Measurements from ENCODE around the gene ATF2. TPM values are rescaled to one million over a fixed set of nuclear protein-coding genes. Genes with fewer than 3 reads are reported as not detected.

ATF2 gene
- total RNA-seq, 4 donors from 2014 or later = 36.5 to 48.6 (median 43.5) TPM

DNA sequence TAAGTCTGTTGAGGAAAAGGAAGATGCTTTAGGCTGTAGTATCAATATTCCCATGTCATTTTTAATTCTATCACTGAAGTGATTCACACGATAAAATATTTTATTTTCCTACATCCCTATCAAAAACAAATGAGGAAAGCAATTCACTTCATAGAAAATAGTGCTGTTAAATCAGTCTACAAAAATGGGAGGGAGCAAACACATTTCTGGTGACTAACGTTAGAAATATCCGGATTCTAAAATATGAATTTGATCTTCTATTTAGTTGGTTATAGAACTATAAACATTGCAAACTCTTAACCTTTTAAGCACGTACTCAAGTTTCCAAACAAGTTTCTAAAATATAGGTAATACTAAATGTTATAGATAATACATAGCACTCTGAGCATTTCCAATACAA is 20.8 kb downstream of the ATF2 start:
- H3K4me3 ChIP-seq = no peak overlapping the region
- whole genome bisulfite sequencing = 51% methylated on average over 4 of the region's 4 CpGs
- DNase-seq (ENCODE audit: extremely low spot score) = no peak
- H3K36me3 ChIP-seq = no peaks in the 10 kb centered on the region
- no peak overlapping the region for H3K27ac ChIP-seq (replicated peaks in 1 of 4)
- H3K4me1 ChIP-seq = peaks cover 17 to 36% (median 29%) of the 10 kb centered on the region in 4 donors
- TF ChIP-seq POLR2A (IDR thresholded peaks at IDR 0.05; ENCODE audit: low read depth) (no peak), EP300 (IDR thresholded peaks at IDR 0.05) (no peak), POLR2AphosphoS5 (IDR thresholded peaks at IDR 0.05) (no peak), CTCF (IDR thresholded peaks at IDR 0.05) (no peak)
- intact Hi-C loops (cut with DNase I) = no loop called here
- H3K27me3 ChIP-seq = no peaks in the 10 kb centered on the region
- no peaks in the 10 kb centered on the region for H3K9me3 ChIP-seq

- intact Hi-C loops (cut with DNase I) = no loop called here
- H3K36me3 ChIP-seq = no peaks in the 10 kb centered on the region
- peaks cover 13 to 38% (median 23%) of the 10 kb centered on the region in 4 donors for H3K4me1 ChIP-seq
- H3K27me3 ChIP-seq = no peaks in the 10 kb centered on the region
- TF ChIP-seq CTCF (IDR thresholded peaks at IDR 0.05) = no peak
- TF ChIP-seq EP300 (IDR thresholded peaks at IDR 0.05) = no peak
- TF ChIP-seq POLR2A (IDR thresholded peaks at IDR 0.05; ENCODE audit: low read depth) = no peak
- no peak for TF ChIP-seq POLR2AphosphoS5 (IDR thresholded peaks at IDR 0.05)
- no peak for DNase-seq (ENCODE audit: extremely low spot score)
- 69% methylated on average over 2 of the region's 2 CpGs for WGBS
- H3K9me3 ChIP-seq = no peaks in the 10 kb centered on the region
- H3K27ac ChIP-seq (replicated peaks in 1 of 4) = no peak overlapping the region
- H3K4me3 ChIP-seq = no peak overlapping the region
Observed at GRCh38 chr2:175143678-175144077, 24.3 kb downstream of the ATF2 start.

GRCh38 chr2:175143191-175143590 is 24.8 kb downstream of the ATF2 start:
- Histone ChIP-seq H3K4me1 (peaks cover 8 to 37% (median 21%) of the 10 kb centered on the region in 4 donors), H3K27me3 (no peaks in the 10 kb centered on the region), H3K4me3 (no peak overlapping the region), H3K9me3 (no peaks in the 10 kb centered on the region), H3K27ac (replicated peaks in 1 of 4) (no peak overlapping the region), H3K36me3 (no peaks in the 10 kb centered on the region)
- intact Hi-C loops (cut with DNase I) = no loop called here
- no peak for DNase-seq (ENCODE audit: extremely low spot score)
- 95% methylated on average over 1 of the region's 1 CpG for WGBS
- no peak for TF ChIP-seq CTCF (IDR thresholded peaks at IDR 0.05)
- TF ChIP-seq POLR2A (IDR thresholded peaks at IDR 0.05; ENCODE audit: low read depth) = no peak
- no peak for TF ChIP-seq EP300 (IDR thresholded peaks at IDR 0.05)
- no peak for TF ChIP-seq POLR2AphosphoS5 (IDR thresholded peaks at IDR 0.05)

GRCh38 chr2:175140332-175140731 is 27.7 kb downstream of the ATF2 start:
- no peak overlapping the region for H3K27ac ChIP-seq (replicated peaks in 1 of 4)
- H3K9me3 ChIP-seq = no peaks in the 10 kb centered on the region
- peaks cover 0 to 7% (median 1%) of the 10 kb centered on the region in 4 donors for H3K36me3 ChIP-seq
- peaks cover 0 to 31% (median 10%) of the 10 kb centered on the region in 4 donors for H3K4me1 ChIP-seq
- H3K4me3 ChIP-seq = no peak overlapping the region
- no peaks in the 10 kb centered on the region for H3K27me3 ChIP-seq
- no peak for TF ChIP-seq CTCF (IDR thresholded peaks at IDR 0.05)
- TF ChIP-seq POLR2AphosphoS5 (IDR thresholded peaks at IDR 0.05) = no peak
- TF ChIP-seq EP300 (IDR thresholded peaks at IDR 0.05) = no peak
- TF ChIP-seq POLR2A (IDR thresholded peaks at IDR 0.05; ENCODE audit: low read depth) = no peak
- intact Hi-C loops (cut with DNase I) = no loop called here
- 58% methylated on average over 2 of the region's 2 CpGs for WGBS
- no peak for DNase-seq (ENCODE audit: extremely low spot score)

- peaks cover 0 to 31% (median 10%) of the 10 kb centered on the region in 4 donors for H3K4me1 ChIP-seq
- intact Hi-C loops (cut with DNase I) = no loop called here
- 95% methylated on average over 2 of the region's 2 CpGs for WGBS
- H3K9me3 ChIP-seq = no peaks in the 10 kb centered on the region
- no peak overlapping the region for H3K27ac ChIP-seq (replicated peaks in 1 of 4)
- DNase-seq (ENCODE audit: extremely low spot score) = no peak
- TF ChIP-seq CTCF (IDR thresholded peaks at IDR 0.05) (no peak), EP300 (IDR thresholded peaks at IDR 0.05) (no peak), POLR2A (IDR thresholded peaks at IDR 0.05; ENCODE audit: low read depth) (no peak)
- H3K27me3 ChIP-seq = no peaks in the 10 kb centered on the region
- peaks cover 4 to 16% (median 9%) of the 10 kb centered on the region in 4 donors for H3K36me3 ChIP-seq
- no peak overlapping the region for H3K4me3 ChIP-seq
Observed at GRCh38 chr2:175137793-175138192, 30.2 kb downstream of the ATF2 start.
